DOHH2 (cell line): ENCODE measurements around the gene RNF11.

Experiments used
- H3F3A ChIP-seq: fragments of 200-600 bp; sonication (generic), shearing (Covaris generic); 2 replicates; pipeline ENCODE4 v1.6.0; 2016; ENCODE audit warnings: antibody characterized with exemption, mild to moderate bottlenecking; ENCODE audit not compliant: control insufficient read depth, insufficient read depth
- H3K27ac ChIP-seq: fragments of 200-600 bp; sonication (generic); 2 replicates; pipeline ENCODE4 v1.5.1; 2014; ENCODE audit warnings: low read depth, mild to moderate bottlenecking, low read length, moderate library complexity
- H3K27me3 ChIP-seq: fragments of 200-600 bp; sonication (generic); 2 replicates; pipeline ENCODE4 v1.6.1; 2014; ENCODE audit warnings: mild to moderate bottlenecking, low read length, mixed read lengths; ENCODE audit not compliant: control insufficient read depth
- H3K36me3 ChIP-seq: fragments of 200-600 bp; sonication (generic); 2 replicates; pipeline ENCODE4 v1.6.1; 2014; ENCODE audit warnings: mild to moderate bottlenecking, low read length, moderate library complexity, mixed read lengths; ENCODE audit not compliant: control insufficient read depth
- H3K4me1 ChIP-seq: fragments of 200-600 bp; sonication (generic); 2 replicates; pipeline ENCODE4 v1.6.1; 2014; ENCODE audit warnings: mild to moderate bottlenecking, low read length, mixed read lengths; ENCODE audit not compliant: control insufficient read depth
- H3K4me2 ChIP-seq: fragments of 200-600 bp; sonication (generic); 2 replicates; pipeline ENCODE4 v1.6.0; 2014; ENCODE audit warnings: mild to moderate bottlenecking, low read length, moderate library complexity
- H3K4me3 ChIP-seq: fragments of 200-600 bp; sonication (generic); 2 replicates; pipeline ENCODE4 v1.5.1; 2014; ENCODE audit warnings: mild to moderate bottlenecking, low read length, mixed read lengths
- H3K79me2 ChIP-seq: fragments of 200-600 bp; sonication (generic); 2 replicates; pipeline ENCODE4 v1.6.1; 2014; ENCODE audit warnings: mild to moderate bottlenecking, low read length, mixed read lengths; ENCODE audit not compliant: control insufficient read depth
- H3K9me2 ChIP-seq: fragments of 200-600 bp; sonication (generic); replicated peaks from 2 replicates; pipeline ENCODE4 v1.6.1; 2014; ENCODE audit warnings: mild to moderate bottlenecking, low read length, mixed read lengths; ENCODE audit not compliant: control insufficient read depth
- H3K9me3 ChIP-seq: fragments of 200-600 bp; sonication (generic); 2 replicates; pipeline ENCODE4 v1.6.1; 2014; ENCODE audit warnings: antibody characterized with exemption, low read length, mixed read lengths; ENCODE audit not compliant: control insufficient read depth, insufficient read depth
- H4K20me1 ChIP-seq: fragments of 200-600 bp; sonication (generic); 2 replicates; pipeline ENCODE4 v1.6.0; 2014; ENCODE audit warnings: low read depth, mild to moderate bottlenecking, antibody characterized with exemption, low read length, moderate library complexity; ENCODE audit not compliant: control insufficient read depth, insufficient read depth
- CTCF ChIP-seq: fragments of 200-600 bp; sonication (generic); IDR thresholded peaks from one replicate; pipeline ENCODE4 v1.5.1; 2014; ENCODE audit warnings: antibody characterized with exemption, mild to moderate bottlenecking, low read depth, low read length; ENCODE audit not compliant: poor library complexity, severe bottlenecking
- EZH2phosphoT487 ChIP-seq: fragments of 200-600 bp; sonication (generic); IDR thresholded peaks from 2 replicates; pipeline ENCODE4 v1.6.1; 2017; ENCODE audit warnings: borderline replicate concordance, mild to moderate bottlenecking, antibody characterized with exemption, low read length, moderate library complexity, mixed read lengths

Gene RNF11

DNA sequence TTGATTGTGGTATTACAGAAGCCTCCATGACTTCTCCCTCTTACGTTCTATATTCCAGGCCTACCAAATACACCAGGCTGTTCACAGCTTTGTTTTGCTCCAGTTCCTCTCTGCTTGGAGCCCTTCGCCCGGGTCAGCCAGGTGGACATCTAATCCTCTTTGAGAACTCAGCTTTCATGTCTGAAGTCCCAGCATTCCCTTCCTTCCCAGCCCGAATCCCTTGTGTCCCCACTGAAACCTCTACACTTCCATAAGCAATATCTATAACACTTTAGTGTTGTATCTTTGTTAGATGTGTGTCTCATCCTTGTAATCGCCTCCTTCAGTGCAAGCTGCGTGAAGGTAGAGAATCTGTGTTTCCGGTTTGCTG, 1.9 kb downstream of the RNF11 start:
- TF ChIP-seq CTCF: no peak
- TF ChIP-seq EZH2phosphoT487: no peak
- no peaks in the 10 kb centered on the region for H3K79me2 ChIP-seq
- H3K27me3 ChIP-seq: peaks cover 60% of the 10 kb centered on the region
- no peaks in the 10 kb centered on the region for H3K36me3 ChIP-seq
- H4K20me1 ChIP-seq: peaks cover 15% of the 10 kb centered on the region; the same call in 1 of the 2 replicates
- no peak overlapping the region for H3K4me2 ChIP-seq
- peaks cover 19% of the 10 kb centered on the region for H3F3A ChIP-seq
- no peaks in the 10 kb centered on the region for H3K9me2 ChIP-seq
- no peak overlapping the region for H3K27ac ChIP-seq
- peaks cover 29% of the 10 kb centered on the region for H3K4me1 ChIP-seq
- H3K4me3 ChIP-seq: no peak overlapping the region
- no peaks in the 10 kb centered on the region for H3K9me3 ChIP-seq

- Histone ChIP-seq H3K4me3 (no peak overlapping the region), H3K36me3 (no peaks in the 10 kb centered on the region), H3K27ac (no peak overlapping the region), H3K4me1 (peaks cover 18% of the 10 kb centered on the region), H3K27me3 (peaks cover 63% of the 10 kb centered on the region), H3K4me2 (no peak overlapping the region), H3K9me2 (no peaks in the 10 kb centered on the region), H3K79me2 (no peaks in the 10 kb centered on the region), H4K20me1 (peaks cover 11% of the 10 kb centered on the region; the same call in 1 of the 2 replicates), H3K9me3 (no peaks in the 10 kb centered on the region), H3F3A (peaks cover 8% of the 10 kb centered on the region)
- TF ChIP-seq CTCF (no peak), EZH2phosphoT487 (no peak)
Measured at GRCh38 chr1:51240084-51240483, 4.0 kb downstream of the RNF11 start.

DNA sequence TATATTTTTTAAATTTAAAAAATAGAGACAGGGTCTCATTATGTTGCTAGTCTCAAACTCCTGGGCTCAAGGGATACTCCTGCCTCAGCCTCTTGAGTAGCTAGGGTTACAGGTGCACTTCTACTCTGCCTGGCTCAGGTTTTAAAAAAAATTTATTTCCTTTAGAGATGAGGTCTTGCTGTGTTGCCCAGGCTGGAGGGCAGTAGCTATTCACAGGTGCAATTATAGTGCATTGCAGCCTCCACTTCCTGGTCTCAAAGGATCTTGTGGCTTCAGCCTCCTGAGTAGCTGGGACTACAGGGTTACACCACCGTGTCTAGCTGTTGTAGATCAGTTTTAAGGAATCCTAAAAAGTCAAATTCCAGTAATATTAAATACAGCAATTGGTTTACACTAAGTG, 5.0 kb downstream of the RNF11 start:
- H3K27ac ChIP-seq: no peak overlapping the region
- peaks cover 8% of the 10 kb centered on the region for H3K4me1 ChIP-seq
- no peaks in the 10 kb centered on the region for H3K9me3 ChIP-seq
- no peak overlapping the region for H3K4me3 ChIP-seq
- no peaks in the 10 kb centered on the region for H3K9me2 ChIP-seq
- no peak overlapping the region for H3K4me2 ChIP-seq
- peaks cover 54% of the 10 kb centered on the region for H3K27me3 ChIP-seq
- H3K79me2 ChIP-seq: no peaks in the 10 kb centered on the region
- no peaks in the 10 kb centered on the region for H3K36me3 ChIP-seq
- H4K20me1 ChIP-seq: peaks cover 3% of the 10 kb centered on the region; the same call in 1 of the 2 replicates
- TF ChIP-seq CTCF: no peak
- TF ChIP-seq EZH2phosphoT487: no peak
- no peaks in the 10 kb centered on the region for H3F3A ChIP-seq

GRCh38 chr1:51242546-51242945, 6.5 kb downstream of the RNF11 start:
- peaks cover 43% of the 10 kb centered on the region for H3K27me3 ChIP-seq
- H3F3A ChIP-seq: no peaks in the 10 kb centered on the region
- no peaks in the 10 kb centered on the region for H3K4me1 ChIP-seq
- no peaks in the 10 kb centered on the region for H3K9me2 ChIP-seq
- H4K20me1 ChIP-seq: peaks cover 3% of the 10 kb centered on the region; the same call in 1 of the 2 replicates
- no peak for TF ChIP-seq EZH2phosphoT487
- TF ChIP-seq CTCF: no peak
- no peaks in the 10 kb centered on the region for H3K36me3 ChIP-seq
- H3K9me3 ChIP-seq: no peaks in the 10 kb centered on the region
- no peak overlapping the region for H3K4me2 ChIP-seq
- H3K4me3 ChIP-seq: no peak overlapping the region
- H3K79me2 ChIP-seq: no peaks in the 10 kb centered on the region
- H3K27ac ChIP-seq: no peak overlapping the region
